Retina (tissue), 1 donor: Measurements from ENCODE around the gene KIAA1755.

Source experiments
- DNase-seq: peaks from one replicate; pipeline ENCODE4 v3.0.0-alpha.2; 2016

Gene KIAA1755, protein sequence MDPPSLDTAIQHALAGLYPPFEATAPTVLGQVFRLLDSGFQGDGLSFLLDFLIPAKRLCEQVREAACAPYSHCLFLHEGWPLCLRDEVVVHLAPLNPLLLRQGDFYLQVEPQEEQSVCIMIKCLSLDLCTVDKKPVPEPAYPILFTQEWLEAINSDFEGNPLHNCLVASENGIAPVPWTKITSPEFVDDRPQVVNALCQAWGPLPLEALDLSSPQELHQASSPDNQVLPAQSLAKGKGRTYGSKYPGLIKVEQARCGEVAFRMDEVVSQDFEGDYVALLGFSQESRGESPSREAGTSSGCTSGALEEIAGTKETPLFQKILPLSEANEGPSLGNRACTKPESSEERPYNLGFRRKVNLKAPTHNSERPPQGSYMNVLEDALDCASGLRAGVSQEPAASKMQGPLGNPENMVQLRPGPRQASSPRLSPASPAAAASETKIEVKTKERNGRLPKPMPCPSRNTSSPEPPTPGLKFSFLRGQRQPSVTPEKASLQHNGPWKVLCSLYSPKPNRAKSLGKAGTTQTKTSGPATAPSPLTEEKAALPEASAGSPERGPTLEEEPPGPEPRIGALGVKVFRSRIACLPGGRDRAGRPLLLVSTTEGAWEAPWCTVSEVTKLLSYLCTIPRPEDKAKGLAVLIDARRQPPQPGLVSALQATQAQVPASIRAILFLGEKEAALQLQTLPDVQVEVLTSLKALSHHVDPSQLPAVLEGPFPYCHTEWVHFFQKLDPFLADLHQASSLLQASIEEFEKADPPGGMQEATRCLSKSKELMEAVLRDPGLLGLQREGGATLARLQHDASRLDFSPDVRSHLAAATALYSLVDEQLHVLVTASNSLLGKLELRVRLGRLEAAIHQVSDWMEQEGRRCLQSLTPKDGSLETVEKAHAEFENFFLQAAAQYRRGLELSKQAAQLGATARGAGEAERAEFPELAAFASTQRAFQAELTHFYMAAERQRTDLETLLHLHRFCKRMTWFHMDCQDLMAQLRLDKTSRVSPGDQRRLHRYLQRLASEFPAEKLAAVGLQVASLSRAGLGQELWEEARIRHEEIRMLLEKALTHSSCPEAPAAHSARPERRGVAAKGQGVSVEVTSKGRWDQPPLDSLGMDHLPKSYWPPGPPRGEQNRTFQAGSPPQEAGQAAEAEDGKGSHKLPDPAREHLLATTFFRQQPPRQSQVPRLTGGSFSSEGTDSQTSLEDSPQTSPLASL

GRCh38 chr20:38260378-38261053, at the start of gene KIAA1755:
KIAA1755 (minus strand) TSS chr20:38260735; CDS start chr20:38260500, 235 bp downstream.
- peak; percentile 80 for DNase-seq

- no peak for DNase-seq
Measured at GRCh38 chr20:38308447-38308846, 47.9 kb upstream of the KIAA1755 start.

DNA sequence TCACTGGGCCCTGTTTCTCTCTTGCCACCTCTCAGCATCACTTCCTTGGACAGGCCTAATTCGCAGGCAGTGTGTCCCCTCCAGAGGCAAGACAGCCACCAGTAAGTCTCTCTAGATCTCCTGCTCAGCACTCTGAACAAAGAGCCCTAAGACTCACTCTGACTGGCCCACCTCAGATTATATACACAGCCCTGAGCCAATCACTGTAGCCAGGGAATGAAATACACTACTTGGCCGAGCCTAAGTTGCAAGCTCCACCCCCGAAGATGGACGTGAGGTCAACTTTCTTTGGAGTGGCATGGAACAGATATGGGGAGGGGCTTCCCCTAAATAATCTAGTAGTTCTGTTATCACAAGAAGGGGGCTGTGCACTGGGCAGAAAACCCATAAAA, 47.5 kb upstream of the KIAA1755 start:
- DNase-seq: no peak

DNA sequence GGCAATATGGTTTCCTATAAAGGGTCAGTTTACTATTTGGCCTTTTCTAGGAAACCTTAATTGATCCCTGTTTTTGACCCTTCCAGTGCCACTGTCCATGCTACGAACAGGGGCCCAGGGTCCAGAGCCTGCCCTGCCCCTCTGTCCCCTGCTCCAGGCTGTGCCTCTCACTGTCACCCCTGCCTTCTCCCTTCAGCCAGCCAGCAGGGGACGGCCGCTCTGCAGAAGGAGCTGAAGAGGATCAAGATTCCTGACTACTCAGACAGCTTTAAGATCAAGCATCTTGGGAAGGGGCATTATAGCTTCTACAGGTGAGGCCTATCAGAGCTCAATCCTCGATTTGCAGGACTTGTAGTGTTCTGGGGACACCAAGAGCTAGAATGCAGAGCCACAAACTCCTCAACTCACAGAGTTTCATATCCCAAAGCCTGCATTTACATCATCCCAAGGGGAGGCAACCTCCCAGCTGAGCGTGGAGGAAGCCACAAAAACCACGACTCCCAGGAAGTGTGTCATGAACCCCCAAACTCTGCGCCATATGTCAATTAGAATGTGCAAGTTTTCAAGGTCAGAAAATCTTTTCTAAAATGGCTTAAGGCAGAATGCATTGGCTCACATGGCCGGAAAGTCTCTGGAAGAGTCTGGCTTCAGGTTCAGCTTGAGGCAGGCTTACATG, 47.0 kb upstream of the KIAA1755 start:
- DNase-seq: no peak

- no peak for DNase-seq
Measured at GRCh38 chr20:38306379-38306778, 45.8 kb upstream of the KIAA1755 start.

DNA sequence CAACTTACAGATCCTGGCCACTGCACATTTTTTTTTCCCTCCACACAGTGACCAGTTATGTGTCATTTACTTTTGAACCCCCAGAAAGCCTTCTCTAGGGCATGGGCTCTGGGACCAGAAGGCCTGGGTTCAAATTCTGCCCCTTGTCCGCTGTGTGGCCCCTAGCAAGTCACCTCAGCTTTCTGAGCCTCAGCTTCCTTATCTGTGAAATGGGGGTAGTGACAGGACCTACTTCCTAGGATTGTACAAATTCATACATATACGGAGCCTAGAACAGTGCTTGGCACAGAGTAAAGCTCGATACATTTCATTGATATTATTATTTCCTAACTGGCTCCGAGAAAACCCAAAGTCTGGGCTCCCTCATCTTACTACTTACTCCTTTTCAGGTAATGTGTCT, 45.0 kb upstream of the KIAA1755 start:
- no peak for DNase-seq

DNA sequence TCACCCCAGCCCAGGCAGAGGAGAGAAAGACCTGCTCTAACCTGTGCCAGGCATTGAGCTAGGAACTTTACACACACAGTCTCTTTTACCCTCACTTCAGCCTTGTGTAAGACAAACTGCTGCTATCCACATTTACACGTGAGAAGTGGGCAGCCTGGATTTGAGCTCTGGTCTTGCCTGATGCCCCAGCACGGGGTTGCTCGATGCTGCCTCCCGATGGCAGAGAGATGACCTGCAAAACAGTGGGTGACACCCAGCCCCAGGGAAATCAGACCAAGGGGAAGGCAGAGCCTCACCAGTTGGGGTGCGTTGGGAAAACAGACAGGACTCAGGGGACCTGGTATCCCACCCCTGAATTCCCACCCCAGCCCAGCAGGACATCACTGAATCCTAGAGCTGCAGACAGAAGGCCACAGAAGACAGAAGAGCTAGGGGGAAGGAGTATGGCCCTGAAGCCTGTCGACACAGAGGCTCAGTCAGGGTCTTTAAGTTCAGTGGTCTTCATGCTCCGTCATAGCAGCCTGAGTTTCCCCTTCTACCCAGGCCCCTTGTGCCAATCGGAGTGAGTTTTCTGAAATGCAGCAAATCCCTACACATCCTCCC, 44.4 kb upstream of the KIAA1755 start:
- DNase-seq: no peak

DNA sequence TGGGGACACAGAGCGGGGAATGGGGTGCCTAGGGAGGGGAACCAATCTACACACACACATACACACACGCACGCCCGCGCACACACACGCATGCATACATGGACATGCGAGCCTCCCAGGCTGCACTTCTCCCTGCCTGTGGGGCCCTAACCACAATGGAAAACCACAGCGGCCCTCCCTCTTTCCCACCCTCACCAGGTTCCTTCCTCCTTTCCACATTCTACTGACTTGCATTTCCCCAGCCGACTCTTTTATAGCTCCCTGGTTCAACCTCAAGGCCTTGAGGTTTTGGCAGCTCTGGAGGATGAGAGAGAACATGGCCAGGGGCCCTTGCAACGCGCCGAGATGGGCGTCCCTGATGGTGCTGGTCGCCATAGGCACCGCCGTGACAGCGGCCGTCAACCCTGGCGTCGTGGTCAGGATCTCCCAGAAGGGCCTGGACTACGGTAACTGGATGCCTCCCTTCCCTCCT, 43.4 kb upstream of the KIAA1755 start, which contains the start of gene BPI:
BPI (plus strand) TSS at position 249 of the 472 bp plus-strand sequence; CDS start at position 317, 68 bp downstream.
- no peak for DNase-seq

- peak; percentile 76 for DNase-seq
Measured at GRCh38 chr20:38302786-38303185, 42.3 kb upstream of the KIAA1755 start.

DNA sequence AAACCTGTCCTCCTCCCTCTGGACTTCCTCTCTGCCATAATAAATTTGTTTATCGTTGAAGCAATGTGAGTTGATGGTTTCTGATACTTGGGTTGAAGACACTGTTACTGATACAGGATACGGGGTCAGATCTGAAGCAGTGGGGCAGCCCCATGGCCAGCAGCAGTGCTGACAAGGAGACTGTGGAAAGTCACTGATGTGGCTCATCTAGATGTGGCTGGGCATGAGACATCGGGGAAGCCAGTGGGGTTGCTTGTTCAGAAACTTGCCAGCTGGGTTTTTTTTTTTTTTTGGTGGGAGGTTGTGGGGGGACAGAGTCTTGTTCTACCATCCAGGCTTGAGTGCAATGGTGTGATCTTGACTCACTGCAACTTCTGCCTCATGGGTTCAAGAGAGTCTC, 40.8 kb upstream of the KIAA1755 start:
- no peak for DNase-seq

GRCh38 chr20:38300438-38300837, 39.9 kb upstream of the KIAA1755 start:
- DNase-seq: no peak

DNA sequence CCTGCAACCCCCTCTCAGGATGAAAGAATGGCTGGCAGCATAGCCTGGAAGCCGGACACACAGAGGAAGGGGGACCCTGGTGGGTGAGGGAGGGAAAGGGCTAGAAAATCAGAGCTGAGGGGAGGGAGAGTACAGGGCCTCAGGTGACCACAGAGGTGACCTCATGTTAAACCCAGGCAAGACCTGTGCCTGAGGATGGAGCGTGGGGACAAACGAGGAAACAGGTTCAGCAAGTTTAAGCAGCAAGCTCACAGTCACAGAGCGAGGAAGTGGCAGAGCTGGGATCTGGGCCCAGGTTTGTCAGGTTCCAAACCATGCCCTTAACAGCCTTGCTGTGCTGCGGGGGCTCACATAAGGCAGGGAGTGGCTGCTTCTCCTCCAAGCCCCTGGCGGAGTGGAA, 39.4 kb upstream of the KIAA1755 start:
- DNase-seq: no peak

GRCh38 chr20:38298768-38299288, 38.3 kb upstream of the KIAA1755 start:
- DNase-seq: no peak

GRCh38 chr20:38297916-38298674, 37.6 kb upstream of the KIAA1755 start:
- DNase-seq: no peak

- DNase-seq: no peak
Measured at GRCh38 chr20:38296433-38296832, 35.9 kb upstream of the KIAA1755 start.

- no peak for DNase-seq
Measured at GRCh38 chr20:38295811-38296210, 35.3 kb upstream of the KIAA1755 start.

DNA sequence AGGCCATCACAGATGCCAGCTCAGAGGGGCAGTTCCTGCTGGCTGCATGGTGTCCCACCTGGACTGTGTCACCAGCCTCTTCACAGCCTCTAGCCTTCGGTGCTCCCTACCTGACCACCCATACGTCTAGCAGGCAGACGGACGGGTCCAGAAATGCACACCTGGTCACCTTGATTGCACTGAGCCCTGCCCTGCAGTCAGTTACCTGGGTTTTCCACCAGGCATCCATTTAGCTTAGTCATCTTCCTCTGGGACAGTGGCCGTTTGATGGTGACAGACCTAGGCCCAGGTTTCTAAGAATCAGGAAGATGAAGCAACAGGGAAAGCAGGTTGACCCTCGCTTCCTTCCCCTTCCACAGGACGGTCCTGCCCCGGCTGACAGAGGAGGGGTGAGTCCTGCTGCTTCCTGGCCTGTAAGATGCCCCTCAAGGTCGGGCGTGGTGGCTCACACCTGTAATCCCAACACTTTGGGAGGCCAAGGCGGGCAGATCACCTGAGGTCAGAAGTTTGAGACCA, 33.6 kb upstream of the KIAA1755 start:
- DNase-seq: no peak

DNA sequence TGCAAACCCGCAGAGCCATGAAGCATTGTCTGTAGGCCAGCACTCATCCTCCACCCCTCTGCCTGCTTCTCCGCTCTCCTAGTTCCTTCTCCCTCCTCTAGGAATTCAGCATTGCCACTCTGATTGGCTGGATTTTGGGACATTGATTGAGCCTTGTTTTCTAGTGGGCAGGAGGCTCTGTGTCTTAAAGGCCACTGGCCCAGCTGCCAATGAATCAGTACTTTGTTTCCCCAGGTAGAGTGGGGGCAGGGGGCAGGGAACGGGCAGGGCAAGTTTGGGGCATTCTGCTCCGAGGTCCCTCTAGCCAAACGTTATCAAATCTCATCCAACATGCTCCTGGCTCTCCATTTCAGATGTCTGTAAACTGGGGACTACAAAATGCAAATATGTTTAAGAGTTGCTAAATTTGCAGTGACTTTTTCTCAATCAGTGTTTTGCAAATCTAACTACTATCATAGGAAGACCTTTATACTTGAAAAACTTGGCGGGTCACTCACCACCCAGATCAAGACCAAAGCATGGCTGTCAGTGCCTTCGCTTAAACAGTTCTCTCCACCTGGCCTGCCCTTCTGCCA, 33.0 kb upstream of the KIAA1755 start:
- no peak for DNase-seq

DNA sequence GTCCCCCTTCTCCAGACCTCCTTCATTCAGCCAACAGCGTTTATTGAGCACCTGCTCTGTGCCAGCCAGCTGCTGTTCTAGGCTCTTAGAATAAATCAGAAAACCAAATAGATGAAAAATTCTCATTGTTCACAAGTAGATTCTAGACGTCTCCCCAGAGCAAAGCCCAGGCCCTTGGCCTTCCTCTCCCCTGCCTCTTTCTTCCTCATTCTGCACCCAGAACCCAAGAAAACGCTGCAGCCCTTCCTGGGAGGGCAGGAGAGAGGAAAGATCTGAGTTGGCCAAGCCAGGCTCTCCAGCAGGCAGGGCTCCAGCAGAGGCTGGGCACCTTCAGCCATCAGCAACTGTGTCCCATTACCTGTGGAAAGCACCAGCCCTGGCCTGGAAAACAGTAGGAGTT, 31.4 kb upstream of the KIAA1755 start:
- DNase-seq: no peak
